GM23338 (cell line): ENCODE measurements around the gene POU6F1. TPM values are rescaled to one million over a fixed set of nuclear protein-coding genes. Genes with fewer than 3 reads are reported as not detected.

Source experiments
- ATAC-seq: fragments of 200-7000 bp; cut with Tn5 transposase; 3 replicates; pipeline ENCODE4 v1.9.1; 2020
- DNase-seq: peaks from one replicate; pipeline ENCODE4 v3.0.0-alpha.2; 2015; ENCODE audit warnings: low spot score
- H2AFZ ChIP-seq: fragments of 200-600 bp; sonication (generic); 2 replicates; pipeline ENCODE4 v1.8.0; 2016; ENCODE audit warnings: antibody characterized with exemption, mild to moderate bottlenecking, moderate library complexity
- H3F3A ChIP-seq: fragments of 200-600 bp; sonication (generic); replicated peaks from 2 replicates; pipeline ENCODE4 v1.8.0; 2017; ENCODE audit warnings: antibody characterized with exemption, mixed run types, low read depth
- H3K27ac ChIP-seq: fragments of 200-600 bp; sonication (generic); 2 replicates; pipeline ENCODE4 v1.6.1; 2016; ENCODE audit warnings: low read depth
- H3K27me3 ChIP-seq: fragments of 200-600 bp; sonication (generic); 2 replicates; pipeline ENCODE4 v1.8.0; 2016; ENCODE audit warnings: mild to moderate bottlenecking, mixed run types, moderate library complexity; ENCODE audit not compliant: insufficient read depth
- H3K36me3 ChIP-seq: fragments of 200-600 bp; sonication (generic); 2 replicates; pipeline ENCODE4 v1.8.0; 2016; ENCODE audit warnings: mild to moderate bottlenecking; ENCODE audit not compliant: insufficient read depth
- H3K4me1 ChIP-seq: fragments of 200-600 bp; sonication (generic); 2 replicates; pipeline ENCODE4 v1.8.0; 2016; ENCODE audit warnings: mild to moderate bottlenecking, moderate library complexity; ENCODE audit not compliant: insufficient read depth
- H3K4me2 ChIP-seq: fragments of 200-600 bp; sonication (generic); 2 replicates; pipeline ENCODE4 v1.7.1; 2017; ENCODE audit warnings: mixed run types
- H3K4me3 ChIP-seq: fragments of 200-600 bp; sonication (generic); 2 replicates; pipeline ENCODE4 v1.6.1; 2016; ENCODE audit warnings: mixed run types
- H3K79me2 ChIP-seq: fragments of 200-600 bp; sonication (generic); replicated peaks from 2 replicates; pipeline ENCODE4 v1.8.0; 2017; ENCODE audit warnings: mild to moderate bottlenecking; ENCODE audit not compliant: insufficient read depth
- H3K9me2 ChIP-seq: fragments of 200-600 bp; sonication (generic); 2 replicates; pipeline ENCODE4 v1.8.0; 2017; ENCODE audit not compliant: insufficient read depth
- H4K20me1 ChIP-seq: fragments of 200-600 bp; sonication (generic); replicated peaks from 2 replicates; pipeline ENCODE4 v1.8.0; 2017; ENCODE audit warnings: mild to moderate bottlenecking; ENCODE audit not compliant: insufficient read depth
- H3K27ac Mint-ChIP-seq: 2 replicates; pipeline ENCODE4 v1.8.0; 2020; ENCODE audit warnings: inconsistent platforms, mild to moderate bottlenecking, moderate library complexity, mixed read lengths
- H3K27me3 Mint-ChIP-seq: 3 replicates; pipeline ENCODE4 v1.8.0; 2022; ENCODE audit warnings: low read depth, mild to moderate bottlenecking, moderate library complexity, mixed read lengths, inconsistent platforms; ENCODE audit not compliant: insufficient read depth, poor library complexity
- H3K36me3 Mint-ChIP-seq: 3 replicates; pipeline ENCODE4 v1.8.0; 2021; ENCODE audit warnings: low read depth, mild to moderate bottlenecking, inconsistent platforms, moderate library complexity, mixed read lengths
- H3K4me1 Mint-ChIP-seq: 3 replicates; pipeline ENCODE4 v1.8.0; 2020; ENCODE audit warnings: mild to moderate bottlenecking, inconsistent platforms, mixed read lengths
- H3K4me3 Mint-ChIP-seq: 3 replicates; pipeline ENCODE4 v1.8.0; 2021; ENCODE audit warnings: moderate library complexity, mild to moderate bottlenecking, inconsistent platforms, mixed read lengths
- H3K9me3 Mint-ChIP-seq: 3 replicates; pipeline ENCODE4 v1.8.0; 2020; ENCODE audit warnings: moderate library complexity, mild to moderate bottlenecking, inconsistent platforms, mixed read lengths
- CREB1 ChIP-seq: fragments of 250-450 bp; sonication (Bioruptor Pico); IDR thresholded peaks from 2 replicates; pipeline ENCODE4 v1.5.0; 2020; ENCODE audit warnings: low read depth, mild to moderate bottlenecking, moderate library complexity
- EZH2 ChIP-seq: fragments of 200-600 bp; sonication (generic); IDR thresholded peaks from one replicate; pipeline ENCODE4 v1.8.0; 2017; ENCODE audit warnings: antibody characterized with exemption, mild to moderate bottlenecking, low read depth; ENCODE audit not compliant: unreplicated experiment
- EZH2phosphoT487 ChIP-seq: fragments of 200-600 bp; sonication (generic); IDR thresholded peaks from one replicate; pipeline ENCODE4 v1.8.1; 2018; ENCODE audit warnings: antibody characterized with exemption; ENCODE audit not compliant: unreplicated experiment
- JUNB ChIP-seq: IDR thresholded peaks from one replicate; pipeline ENCODE4 v1.6.1; 2016; ENCODE audit warnings: antibody characterized with exemption; ENCODE audit not compliant: unreplicated experiment
- NANOG ChIP-seq: IDR thresholded peaks from 2 replicates; pipeline ENCODE4 v1.6.1; 2016; ENCODE audit warnings: antibody characterized with exemption, borderline replicate concordance
- POLR2AphosphoS5 ChIP-seq: IDR thresholded peaks from 2 replicates; pipeline ENCODE4 v1.6.1; 2016; ENCODE audit warnings: antibody characterized with exemption, low read depth
- STAT1 ChIP-seq: IDR thresholded peaks from one replicate; pipeline ENCODE4 v1.6.1; 2016; ENCODE audit warnings: antibody characterized with exemption; ENCODE audit not compliant: unreplicated experiment
- ZNF114 ChIP-seq: fragments of 250-450 bp; sonication (Bioruptor Pico); IDR thresholded peaks from 2 replicates; pipeline ENCODE4 v1.5.0; 2020; ENCODE audit warnings: mild to moderate bottlenecking, moderate library complexity
- ZNF331 ChIP-seq: fragments of 250-450 bp; sonication (Bioruptor Pico); IDR thresholded peaks from 2 replicates; pipeline ENCODE4 v1.5.0; 2020; ENCODE audit warnings: low read depth, mild to moderate bottlenecking, moderate library complexity
- polyA plus RNA-seq: library from polyadenylated mRNA; unstranded; fragments of >200 nt; fragmentation: Nextera tagmentation; extraction: Ambion mirVana; gene quantifications from 2 replicates; pipeline ENCODE4 v1.2.1, GENCODE V29; 2016
- total RNA-seq: library from RNA; depleted of rRNA; stranded (reverse); fragments of >200 nt; shearing (Covaris generic); gene quantifications from 2 replicates; pipeline ENCODE4 v1.2.3, GENCODE V29; 2014
- TF ChIP-seq, protein P1 (sequence below): fragments of 250-450 bp; sonication (Bioruptor Pico); IDR thresholded peaks from 2 replicates; pipeline ENCODE4 v1.5.0; 2020; ENCODE audit warnings: mild to moderate bottlenecking, moderate library complexity
- TF ChIP-seq, protein P2 (sequence below): IDR thresholded peaks from one replicate; pipeline ENCODE4 v1.6.1; 2018; ENCODE audit warnings: antibody characterized with exemption; ENCODE audit not compliant: unreplicated experiment
- TF ChIP-seq, protein P3 (sequence below), 2 experiments: fragments of 200-600 bp in 1 of 2; sonication (generic) in 1 of 2; conservative IDR thresholded peaks; 2 replicates each; pipeline versions ENCODE4 v1.5.1 to v1.6.1; 2016 to 2017; ENCODE audit warnings: antibody characterized with exemption in 2 of 2, low read depth in 2 of 2, mild to moderate bottlenecking in 2 of 2, moderate library complexity in 1 of 2
- TF ChIP-seq, protein P4 (sequence below): IDR thresholded peaks from 2 replicates; pipeline ENCODE4 v1.6.1; 2016; ENCODE audit warnings: antibody characterized with exemption

Gene POU6F1
- total and polyA plus RNA-seq, 2 experiments from 2014 or later: 3.0 to 4.0 TPM

DNA sequence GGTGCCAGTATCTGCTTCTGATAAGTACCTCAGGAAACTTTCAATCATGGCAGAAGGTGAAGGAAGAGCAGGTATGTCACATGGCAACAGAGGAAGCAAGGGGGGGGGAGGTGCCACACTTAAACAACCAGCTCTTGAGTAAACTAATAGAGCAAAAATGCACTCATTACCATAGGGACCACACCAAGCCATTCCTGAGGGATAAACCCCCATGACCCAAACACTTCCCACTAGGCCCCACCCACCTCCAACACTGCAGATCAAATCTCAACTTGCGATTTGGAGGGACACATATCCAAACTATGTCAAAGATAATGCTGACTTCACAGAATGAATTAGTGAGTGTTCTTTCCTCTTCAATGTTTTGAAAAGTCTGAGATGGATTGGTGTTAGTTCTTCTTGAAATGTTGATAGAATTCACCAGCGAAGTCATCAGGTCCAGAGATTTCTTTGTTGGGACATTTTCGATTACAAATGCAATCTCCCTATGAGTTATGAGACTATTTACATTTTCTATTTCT is 61.6 kb downstream of the POU6F1 start:
- no peak overlapping the region for H3K4me3 Mint-ChIP-seq
- Histone ChIP-seq H3K27me3 (no peaks in the 10 kb centered on the region), H3F3A (no peaks in the 10 kb centered on the region), H4K20me1 (peaks cover 10% of the 10 kb centered on the region), H3K4me2 (no peak overlapping the region; the same call in 1 of the 2 replicates), H3K4me1 (peaks cover 6% of the 10 kb centered on the region), H3K36me3 (no peaks in the 10 kb centered on the region), H3K4me3 (no peak overlapping the region), H2AFZ (no peak overlapping the region), H3K27ac (no peak overlapping the region), H3K9me2 (no peaks in the 10 kb centered on the region), H3K79me2 (peaks cover 99% of the 10 kb centered on the region)
- no peak for DNase-seq
- no peaks in the 10 kb centered on the region for H3K36me3 Mint-ChIP-seq
- peaks cover 11% of the 10 kb centered on the region; the same call in 2 of the 3 replicates for H3K4me1 Mint-ChIP-seq
- peaks cover 9% of the 10 kb centered on the region for H3K27me3 Mint-ChIP-seq
- no peak for ATAC-seq
- H3K27ac Mint-ChIP-seq: no peak overlapping the region
- TF ChIP-seq EZH2 (no peak), NANOG (no peak), JUNB (no peak), STAT1 (no peak), EZH2phosphoT487 (no peak), ZNF331 (CRISPR knock-in tag) (no peak), POLR2AphosphoS5 (no peak), ZNF114 (no peak), CREB1 (CRISPR knock-in tag) (no peak)
- TF ChIP-seq, protein P1, sequence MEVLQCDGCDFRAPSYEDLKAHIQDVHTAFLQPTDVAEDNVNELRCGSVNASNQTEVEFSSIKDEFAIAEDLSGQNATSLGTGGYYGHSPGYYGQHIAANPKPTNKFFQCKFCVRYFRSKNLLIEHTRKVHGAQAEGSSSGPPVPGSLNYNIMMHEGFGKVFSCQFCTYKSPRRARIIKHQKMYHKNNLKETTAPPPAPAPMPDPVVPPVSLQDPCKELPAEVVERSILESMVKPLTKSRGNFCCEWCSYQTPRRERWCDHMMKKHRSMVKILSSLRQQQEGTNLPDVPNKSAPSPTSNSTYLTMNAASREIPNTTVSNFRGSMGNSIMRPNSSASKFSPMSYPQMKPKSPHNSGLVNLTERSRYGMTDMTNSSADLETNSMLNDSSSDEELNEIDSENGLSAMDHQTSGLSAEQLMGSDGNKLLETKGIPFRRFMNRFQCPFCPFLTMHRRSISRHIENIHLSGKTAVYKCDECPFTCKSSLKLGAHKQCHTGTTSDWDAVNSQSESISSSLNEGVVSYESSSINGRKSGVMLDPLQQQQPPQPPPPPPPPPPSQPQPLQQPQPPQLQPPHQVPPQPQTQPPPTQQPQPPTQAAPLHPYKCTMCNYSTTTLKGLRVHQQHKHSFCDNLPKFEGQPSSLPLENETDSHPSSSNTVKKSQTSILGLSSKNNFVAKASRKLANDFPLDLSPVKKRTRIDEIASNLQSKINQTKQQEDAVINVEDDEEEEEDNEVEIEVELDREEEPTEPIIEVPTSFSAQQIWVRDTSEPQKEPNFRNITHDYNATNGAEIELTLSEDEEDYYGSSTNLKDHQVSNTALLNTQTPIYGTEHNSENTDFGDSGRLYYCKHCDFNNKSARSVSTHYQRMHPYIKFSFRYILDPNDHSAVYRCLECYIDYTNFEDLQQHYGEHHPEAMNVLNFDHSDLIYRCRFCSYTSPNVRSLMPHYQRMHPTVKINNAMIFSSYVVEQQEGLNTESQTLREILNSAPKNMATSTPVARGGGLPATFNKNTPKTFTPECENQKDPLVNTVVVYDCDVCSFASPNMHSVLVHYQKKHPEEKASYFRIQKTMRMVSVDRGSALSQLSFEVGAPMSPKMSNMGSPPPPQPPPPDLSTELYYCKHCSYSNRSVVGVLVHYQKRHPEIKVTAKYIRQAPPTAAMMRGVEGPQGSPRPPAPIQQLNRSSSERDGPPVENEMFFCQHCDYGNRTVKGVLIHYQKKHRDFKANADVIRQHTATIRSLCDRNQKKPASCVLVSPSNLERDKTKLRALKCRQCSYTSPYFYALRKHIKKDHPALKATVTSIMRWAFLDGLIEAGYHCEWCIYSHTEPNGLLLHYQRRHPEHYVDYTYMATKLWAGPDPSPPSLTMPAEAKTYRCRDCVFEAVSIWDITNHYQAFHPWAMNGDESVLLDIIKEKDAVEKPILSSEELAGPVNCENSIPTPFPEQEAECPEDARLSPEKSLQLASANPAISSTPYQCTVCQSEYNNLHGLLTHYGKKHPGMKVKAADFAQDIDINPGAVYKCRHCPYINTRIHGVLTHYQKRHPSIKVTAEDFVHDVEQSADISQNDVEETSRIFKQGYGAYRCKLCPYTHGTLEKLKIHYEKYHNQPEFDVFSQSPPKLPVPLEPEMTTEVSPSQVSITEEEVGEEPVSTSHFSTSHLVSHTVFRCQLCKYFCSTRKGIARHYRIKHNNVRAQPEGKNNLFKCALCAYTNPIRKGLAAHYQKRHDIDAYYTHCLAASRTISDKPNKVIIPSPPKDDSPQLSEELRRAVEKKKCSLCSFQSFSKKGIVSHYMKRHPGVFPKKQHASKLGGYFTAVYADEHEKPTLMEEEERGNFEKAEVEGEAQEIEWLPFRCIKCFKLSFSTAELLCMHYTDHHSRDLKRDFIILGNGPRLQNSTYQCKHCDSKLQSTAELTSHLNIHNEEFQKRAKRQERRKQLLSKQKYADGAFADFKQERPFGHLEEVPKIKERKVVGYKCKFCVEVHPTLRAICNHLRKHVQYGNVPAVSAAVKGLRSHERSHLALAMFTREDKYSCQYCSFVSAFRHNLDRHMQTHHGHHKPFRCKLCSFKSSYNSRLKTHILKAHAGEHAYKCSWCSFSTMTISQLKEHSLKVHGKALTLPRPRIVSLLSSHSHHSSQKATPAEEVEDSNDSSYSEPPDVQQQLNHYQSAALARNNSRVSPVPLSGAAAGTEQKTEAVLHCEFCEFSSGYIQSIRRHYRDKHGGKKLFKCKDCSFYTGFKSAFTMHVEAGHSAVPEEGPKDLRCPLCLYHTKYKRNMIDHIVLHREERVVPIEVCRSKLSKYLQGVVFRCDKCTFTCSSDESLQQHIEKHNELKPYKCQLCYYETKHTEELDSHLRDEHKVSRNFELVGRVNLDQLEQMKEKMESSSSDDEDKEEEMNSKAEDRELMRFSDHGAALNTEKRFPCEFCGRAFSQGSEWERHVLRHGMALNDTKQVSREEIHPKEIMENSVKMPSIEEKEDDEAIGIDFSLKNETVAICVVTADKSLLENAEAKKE (CRISPR knock-in tag): no peak
- TF ChIP-seq, protein P2, sequence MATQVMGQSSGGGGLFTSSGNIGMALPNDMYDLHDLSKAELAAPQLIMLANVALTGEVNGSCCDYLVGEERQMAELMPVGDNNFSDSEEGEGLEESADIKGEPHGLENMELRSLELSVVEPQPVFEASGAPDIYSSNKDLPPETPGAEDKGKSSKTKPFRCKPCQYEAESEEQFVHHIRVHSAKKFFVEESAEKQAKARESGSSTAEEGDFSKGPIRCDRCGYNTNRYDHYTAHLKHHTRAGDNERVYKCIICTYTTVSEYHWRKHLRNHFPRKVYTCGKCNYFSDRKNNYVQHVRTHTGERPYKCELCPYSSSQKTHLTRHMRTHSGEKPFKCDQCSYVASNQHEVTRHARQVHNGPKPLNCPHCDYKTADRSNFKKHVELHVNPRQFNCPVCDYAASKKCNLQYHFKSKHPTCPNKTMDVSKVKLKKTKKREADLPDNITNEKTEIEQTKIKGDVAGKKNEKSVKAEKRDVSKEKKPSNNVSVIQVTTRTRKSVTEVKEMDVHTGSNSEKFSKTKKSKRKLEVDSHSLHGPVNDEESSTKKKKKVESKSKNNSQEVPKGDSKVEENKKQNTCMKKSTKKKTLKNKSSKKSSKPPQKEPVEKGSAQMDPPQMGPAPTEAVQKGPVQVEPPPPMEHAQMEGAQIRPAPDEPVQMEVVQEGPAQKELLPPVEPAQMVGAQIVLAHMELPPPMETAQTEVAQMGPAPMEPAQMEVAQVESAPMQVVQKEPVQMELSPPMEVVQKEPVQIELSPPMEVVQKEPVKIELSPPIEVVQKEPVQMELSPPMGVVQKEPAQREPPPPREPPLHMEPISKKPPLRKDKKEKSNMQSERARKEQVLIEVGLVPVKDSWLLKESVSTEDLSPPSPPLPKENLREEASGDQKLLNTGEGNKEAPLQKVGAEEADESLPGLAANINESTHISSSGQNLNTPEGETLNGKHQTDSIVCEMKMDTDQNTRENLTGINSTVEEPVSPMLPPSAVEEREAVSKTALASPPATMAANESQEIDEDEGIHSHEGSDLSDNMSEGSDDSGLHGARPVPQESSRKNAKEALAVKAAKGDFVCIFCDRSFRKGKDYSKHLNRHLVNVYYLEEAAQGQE: no peak
- TF ChIP-seq, protein P3, sequence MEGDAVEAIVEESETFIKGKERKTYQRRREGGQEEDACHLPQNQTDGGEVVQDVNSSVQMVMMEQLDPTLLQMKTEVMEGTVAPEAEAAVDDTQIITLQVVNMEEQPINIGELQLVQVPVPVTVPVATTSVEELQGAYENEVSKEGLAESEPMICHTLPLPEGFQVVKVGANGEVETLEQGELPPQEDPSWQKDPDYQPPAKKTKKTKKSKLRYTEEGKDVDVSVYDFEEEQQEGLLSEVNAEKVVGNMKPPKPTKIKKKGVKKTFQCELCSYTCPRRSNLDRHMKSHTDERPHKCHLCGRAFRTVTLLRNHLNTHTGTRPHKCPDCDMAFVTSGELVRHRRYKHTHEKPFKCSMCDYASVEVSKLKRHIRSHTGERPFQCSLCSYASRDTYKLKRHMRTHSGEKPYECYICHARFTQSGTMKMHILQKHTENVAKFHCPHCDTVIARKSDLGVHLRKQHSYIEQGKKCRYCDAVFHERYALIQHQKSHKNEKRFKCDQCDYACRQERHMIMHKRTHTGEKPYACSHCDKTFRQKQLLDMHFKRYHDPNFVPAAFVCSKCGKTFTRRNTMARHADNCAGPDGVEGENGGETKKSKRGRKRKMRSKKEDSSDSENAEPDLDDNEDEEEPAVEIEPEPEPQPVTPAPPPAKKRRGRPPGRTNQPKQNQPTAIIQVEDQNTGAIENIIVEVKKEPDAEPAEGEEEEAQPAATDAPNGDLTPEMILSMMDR (conservative IDR thresholded peaks at IDR 0.05; ENCODE audit: low read depth in 2 of 2): no peak
- TF ChIP-seq, protein P4, sequence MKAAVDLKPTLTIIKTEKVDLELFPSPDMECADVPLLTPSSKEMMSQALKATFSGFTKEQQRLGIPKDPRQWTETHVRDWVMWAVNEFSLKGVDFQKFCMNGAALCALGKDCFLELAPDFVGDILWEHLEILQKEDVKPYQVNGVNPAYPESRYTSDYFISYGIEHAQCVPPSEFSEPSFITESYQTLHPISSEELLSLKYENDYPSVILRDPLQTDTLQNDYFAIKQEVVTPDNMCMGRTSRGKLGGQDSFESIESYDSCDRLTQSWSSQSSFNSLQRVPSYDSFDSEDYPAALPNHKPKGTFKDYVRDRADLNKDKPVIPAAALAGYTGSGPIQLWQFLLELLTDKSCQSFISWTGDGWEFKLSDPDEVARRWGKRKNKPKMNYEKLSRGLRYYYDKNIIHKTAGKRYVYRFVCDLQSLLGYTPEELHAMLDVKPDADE: no peak
- no peaks in the 10 kb centered on the region for H3K9me3 Mint-ChIP-seq
